SK-N-SH (cell line): ENCODE data around the gene SHROOM3. TPM values are rescaled to one million over a fixed set of nuclear protein-coding genes. Genes with fewer than 3 reads are reported as not detected.

Experiments
- CTCF ChIA-PET: fragments of 300-600, 350-600 bp; formaldehyde crosslinking; extraction: SDS; loops from one replicate; lab custom pipeline; 2021; lab: Yijun Ruan, JAX
- POLR2A ChIA-PET: fragments of 350-600 bp; sonication (Branson Sonifier 250); formaldehyde crosslinking; extraction: SDS; loops from one replicate; lab custom pipeline; 2020; ENCODE audit warnings: antibody characterized with exemption, inconsistent platforms; lab: Yijun Ruan, JAX
- DNase-seq: peaks from one replicate; pipeline ENCODE4 v3.0.0; 2012
- H2AFZ ChIP-seq: fragments of 200-600 bp; sonication (generic); 2 replicates; pipeline ENCODE4 v1.8.1; 2016; ENCODE audit warnings: antibody characterized with exemption, mild to moderate bottlenecking, low read depth
- H3F3A ChIP-seq: fragments of 200-600 bp; sonication (generic); replicated peaks from 2 replicates; pipeline ENCODE3; 2016; ENCODE audit warnings: antibody characterized with exemption, mild to moderate bottlenecking; ENCODE audit not compliant: insufficient read depth
- H3K27ac ChIP-seq, 2 experiments: fragments of 200-500 bp in 1 of 2; fragments of 200-600 bp in 1 of 2; sonication (Bioruptor generic) in 1 of 2; sonication (generic), shearing (Covaris generic) in 1 of 2; 2 replicates each; pipeline versions ENCODE4 v1.5.1 to v1.6.1; 2014 to 2016; ENCODE audit warnings: low read depth in 2 of 2, inconsistent platforms in 1 of 2, low read length in 1 of 2, mild to moderate bottlenecking in 1 of 2, mixed read lengths in 1 of 2
- H3K27me3 ChIP-seq: fragments of 200-600 bp; sonication (generic), shearing (Covaris generic); 2 replicates; pipeline ENCODE4 v1.6.1; 2016; ENCODE audit warnings: mixed run types; ENCODE audit not compliant: insufficient read depth
- H3K36me3 ChIP-seq, 2 experiments: fragments of 200-500 bp in 1 of 2; fragments of 200-600 bp in 1 of 2; sonication (Bioruptor generic) in 1 of 2; sonication (generic) in 1 of 2; replicated peaks in 1 of 2; 2 replicates each; pipeline versions ENCODE3 to v1.5.1; 2014 to 2016; ENCODE audit warnings: low read length in 1 of 2, mild to moderate bottlenecking in 1 of 2; ENCODE audit not compliant: insufficient read depth in 2 of 2, control insufficient read depth in 1 of 2
- H3K4me1 ChIP-seq, 2 experiments: fragments of 200-500 bp in 1 of 2; fragments of 200-600 bp in 1 of 2; sonication (Bioruptor generic) in 1 of 2; sonication (generic), shearing (Covaris generic) in 1 of 2; 2 replicates each; pipeline versions ENCODE4 v1.5.1 to v1.6.1; 2014 to 2016; ENCODE audit warnings: low read depth in 1 of 2, low read length in 1 of 2, mixed run types in 1 of 2; ENCODE audit not compliant: insufficient read depth in 2 of 2, control insufficient read depth in 1 of 2
- H3K4me2 ChIP-seq: fragments of 200-600 bp; sonication (generic), shearing (Covaris generic); 2 replicates; pipeline ENCODE4 v1.6.1; 2017; ENCODE audit warnings: mixed run types
- H3K4me3 ChIP-seq, 2 experiments: fragments of 200-500 bp in 1 of 2; fragments of 200-600 bp in 1 of 2; sonication (Bioruptor generic) in 1 of 2; sonication (generic), shearing (Covaris generic) in 1 of 2; 2 replicates each; pipeline versions ENCODE4 v1.5.1 to v1.8.1; 2014 to 2016; ENCODE audit warnings: low read depth in 2 of 2, inconsistent platforms in 1 of 2, low read length in 1 of 2, mild to moderate bottlenecking in 1 of 2, mixed read lengths in 1 of 2, moderate library complexity in 1 of 2
- H3K79me2 ChIP-seq: fragments of 200-600 bp; sonication (generic); 2 replicates; pipeline ENCODE4 v1.8.1; 2017; ENCODE audit warnings: mild to moderate bottlenecking; ENCODE audit not compliant: insufficient read depth
- H3K9ac ChIP-seq: fragments of 200-600 bp; sonication (generic); 2 replicates; pipeline ENCODE4 v1.6.1; 2017; ENCODE audit warnings: mixed run types
- H3K9me2 ChIP-seq: fragments of 200-600 bp; sonication (generic); 2 replicates; pipeline ENCODE4 v1.6.1; 2017; ENCODE audit warnings: mixed run types
- H3K9me3 ChIP-seq: fragments of 200-600 bp; sonication (generic); 2 replicates; pipeline ENCODE4 v1.6.1; 2017; ENCODE audit warnings: mixed run types, mild to moderate bottlenecking, moderate library complexity
- H4K20me1 ChIP-seq: fragments of 200-600 bp; sonication (generic); 2 replicates; pipeline ENCODE4 v1.6.1; 2017; ENCODE audit warnings: mild to moderate bottlenecking, mixed run types; ENCODE audit not compliant: insufficient read depth
- CHD2 ChIP-seq: fragments of 150-350 bp; IDR thresholded peaks from 2 replicates; pipeline ENCODE4 v1.6.1; 2018; ENCODE audit warnings: low read length; ENCODE audit not compliant: partially characterized antibody
- ELF1 ChIP-seq: IDR thresholded peaks from 2 replicates; pipeline ENCODE4 v1.4.0; 2012
- EP300 ChIP-seq, 2 experiments: IDR thresholded peaks; 2 replicates each; pipeline versions ENCODE4 v1.4.0 to v1.6.1; 2012; ENCODE audit warnings: borderline replicate concordance in 1 of 2, low read depth in 1 of 2, low read length in 1 of 2
- EZH2phosphoT487 ChIP-seq: fragments of 200-600 bp; sonication (generic); IDR thresholded peaks from 2 replicates; pipeline ENCODE4 v1.6.1; 2017; ENCODE audit warnings: low read depth, mixed run types, mild to moderate bottlenecking, antibody characterized with exemption, moderate library complexity, borderline replicate concordance
- FOSL2 ChIP-seq: IDR thresholded peaks from 2 replicates; pipeline ENCODE4 v1.4.0; 2012; ENCODE audit warnings: low read depth, mild to moderate bottlenecking, moderate library complexity, borderline replicate concordance
- FOXJ3 ChIP-seq: sonication (generic); formaldehyde crosslinking; IDR thresholded peaks from 2 replicates; pipeline ENCODE4 v1.5.1; 2020; ENCODE audit warnings: mild to moderate bottlenecking, missing genetic modification reagents
- FOXM1 ChIP-seq: IDR thresholded peaks from 2 replicates; pipeline ENCODE4 v1.4.0; 2012; ENCODE audit warnings: low read depth, mild to moderate bottlenecking
- GABPA ChIP-seq: IDR thresholded peaks from 2 replicates; pipeline ENCODE4 v1.4.0; 2012; ENCODE audit warnings: low read depth, mild to moderate bottlenecking
- JUND ChIP-seq: IDR thresholded peaks from 2 replicates; pipeline ENCODE4 v1.4.0; 2012
- MAX ChIP-seq: IDR thresholded peaks from 2 replicates; pipeline ENCODE4 v1.4.0; 2012; ENCODE audit warnings: low read depth
- PBX3 ChIP-seq: IDR thresholded peaks from 2 replicates; pipeline ENCODE4; 2012
- POLR2AphosphoS5 ChIP-seq: IDR thresholded peaks from 2 replicates; pipeline ENCODE4 v1.6.1; 2012; ENCODE audit warnings: low read depth, low read length
- RCOR1 ChIP-seq: fragments of 150-350 bp; IDR thresholded peaks from 2 replicates; pipeline ENCODE4 v1.6.1; 2017; ENCODE audit warnings: antibody characterized with exemption, low read length
- REST ChIP-seq: IDR thresholded peaks from 2 replicates; pipeline ENCODE4 v1.6.1; 2012; ENCODE audit warnings: mild to moderate bottlenecking, low read depth, low read length, moderate library complexity
- RFX5 ChIP-seq: IDR thresholded peaks from 2 replicates; pipeline ENCODE4 v1.6.1; 2012; ENCODE audit warnings: mild to moderate bottlenecking, improper control_type of control experiment, low read length
- RXRA ChIP-seq: IDR thresholded peaks from 2 replicates; pipeline ENCODE4 v1.4.0; 2012; ENCODE audit warnings: low read depth, mild to moderate bottlenecking, borderline replicate concordance
- SMC3 ChIP-seq: IDR thresholded peaks from 2 replicates; pipeline ENCODE4 v1.6.1; 2012; ENCODE audit warnings: low read depth, low read length, improper control_type of control experiment
- TCF12 ChIP-seq: IDR thresholded peaks from 2 replicates; pipeline ENCODE4 v1.4.0; 2012
- TEAD4 ChIP-seq: IDR thresholded peaks from 2 replicates; pipeline ENCODE4 v1.4.0; 2012; ENCODE audit warnings: mild to moderate bottlenecking, borderline replicate concordance; ENCODE audit not compliant: insufficient read depth
- USF1 ChIP-seq: IDR thresholded peaks from 2 replicates; pipeline ENCODE4 v1.4.0; 2012; ENCODE audit warnings: low read depth, borderline replicate concordance
- WGBS: methylation state at CpG from one replicate; pipeline ENCODE4 v1.1.6; 2017; ENCODE audit warnings: low lambda C conversion rate; 5-methylcytosine and 5-hydroxymethylcytosine counted together
- polyA plus RNA-seq, 3 experiments: library from polyadenylated mRNA; depleted of rRNA; stranded (reverse); fragments of >200 nt; gene quantifications; 2 replicates each; pipeline ENCODE4 v1.2.3, GENCODE V29; 2012

The SHROOM3 gene
- polyA plus RNA-seq, 1 of the 3 experiments (the other 2 are of a cell fraction): 4.3 TPM

- no peak for TF ChIP-seq USF1
- TF ChIP-seq JUND: no peak
- peak in 1 of 2 experiments; percentile 80; a peak in 1 of 4 replicates for TF ChIP-seq EP300 (IDR thresholded peaks at IDR 0.05; ENCODE audit: borderline replicate concordance in 1 of 2, low read depth in 1 of 2, low read length in 1 of 2)
- no peak for TF ChIP-seq PBX3
- no peak for TF ChIP-seq RFX5
- TF ChIP-seq POLR2AphosphoS5: peak; percentile 26; the same call in 1 of the 2 replicates
- TF ChIP-seq TEAD4: no peak
- peak; percentile 80 for TF ChIP-seq TCF12
- TF ChIP-seq GABPA: no peak
- peak; percentile 77 for TF ChIP-seq RCOR1
- TF ChIP-seq CHD2: peak; percentile 48
- no peak for TF ChIP-seq FOXM1
- no peak for TF ChIP-seq REST
- TF ChIP-seq FOSL2: no peak
- TF ChIP-seq ELF1: peak; percentile 38; the same call in 1 of the 2 replicates
- 0 out of 2 replicates have a peak, but pooled peaks have one; percentile 15 for TF ChIP-seq MAX
These were observed 255.2 kb downstream of the SHROOM3 start (continued) for GRCh38 chr4:76690011-76690905.

GRCh38 chr4:76690906-76691275, 255.9 kb downstream of the SHROOM3 start:
- peaks cover 91% of the 10 kb centered on the region for H3K79me2 ChIP-seq
- CTCF ChIA-PET: no interaction called here
- DNase-seq: no peak

More at GRCh38 chr4:76690906-76691275, 255.9 kb downstream of the SHROOM3 start:
- Histone ChIP-seq H3K27me3 (no peaks in the 10 kb centered on the region), H3K4me1 (peaks cover 17 to 34% of the 10 kb centered on the region in 2 experiments)
- no peak for TF ChIP-seq SMC3
- no peak for TF ChIP-seq CHD2
- TF ChIP-seq TEAD4: no peak
- TF ChIP-seq RFX5: 0 out of 2 replicates have a peak, but pooled peaks have one; percentile 14
- no peak for TF ChIP-seq FOXJ3 (CRISPR knock-in tag)
- no peak for TF ChIP-seq EZH2phosphoT487
- no peak for TF ChIP-seq RXRA
- TF ChIP-seq, all 33 proteins: peak for 1
- Histone ChIP-seq H3K4me2 (peak overlapping the region; percentile 92), H4K20me1 (no peaks in the 10 kb centered on the region), H3K4me3 (peak overlapping the region; percentile 79 to 81), H3K27ac (peak overlapping the region; percentile 78 to 99), H3F3A (peaks cover 3% of the 10 kb centered on the region), H3K9me2 (no peaks in the 10 kb centered on the region), H2AFZ (no peak overlapping the region), H3K36me3 (peaks cover 3 to 7% of the 10 kb centered on the region in 2 experiments), H3K9ac (peak overlapping the region; percentile 92), H3K9me3 (no peaks in the 10 kb centered on the region)
- WGBS: 32% methylated on average over 1 of the region's 1 CpG
- POLR2A ChIA-PET: interaction anchor here (1.0 kb wide), 1 partner anchor 8 kb away, joined by 4 read pairs; no protein-coding TSS in a partner anchor
